IPS-18a (cell line): Measurements from ENCODE around the gene HNRNPA1.
"Not testable (repeated sequence)": the region's sequence is repeated elsewhere in the genome, so short reads cannot be mapped to it uniquely, and the experiment has no call there.

ENCODE experiments used
- H3K27ac ChIP-seq: one replicate; pipeline ENCODE4 v1.5.1; 2013; ENCODE audit warnings: low read length
- H3K27me3 ChIP-seq: one replicate; pipeline ENCODE4 v1.6.1; 2013; ENCODE audit warnings: mild to moderate bottlenecking, low read length; ENCODE audit not compliant: control insufficient read depth, insufficient read depth
- H3K36me3 ChIP-seq: one replicate; pipeline ENCODE4 v1.6.1; 2013; ENCODE audit warnings: low read depth, low read length; ENCODE audit not compliant: control insufficient read depth
- H3K4me1 ChIP-seq: one replicate; pipeline ENCODE4 v1.6.1; 2013; ENCODE audit warnings: low read depth, low read length; ENCODE audit not compliant: control insufficient read depth
- H3K4me3 ChIP-seq: one replicate; pipeline ENCODE4 v1.5.1; 2013; ENCODE audit warnings: low read length
- H3K9ac ChIP-seq: one replicate; pipeline ENCODE4 v1.6.1; 2013; ENCODE audit warnings: mild to moderate bottlenecking, low read length, moderate library complexity
- H3K9me3 ChIP-seq: one replicate; pipeline ENCODE4 v1.6.1; 2013; ENCODE audit warnings: low read depth, low read length; ENCODE audit not compliant: control insufficient read depth

HNRNPA1 gene

DNA sequence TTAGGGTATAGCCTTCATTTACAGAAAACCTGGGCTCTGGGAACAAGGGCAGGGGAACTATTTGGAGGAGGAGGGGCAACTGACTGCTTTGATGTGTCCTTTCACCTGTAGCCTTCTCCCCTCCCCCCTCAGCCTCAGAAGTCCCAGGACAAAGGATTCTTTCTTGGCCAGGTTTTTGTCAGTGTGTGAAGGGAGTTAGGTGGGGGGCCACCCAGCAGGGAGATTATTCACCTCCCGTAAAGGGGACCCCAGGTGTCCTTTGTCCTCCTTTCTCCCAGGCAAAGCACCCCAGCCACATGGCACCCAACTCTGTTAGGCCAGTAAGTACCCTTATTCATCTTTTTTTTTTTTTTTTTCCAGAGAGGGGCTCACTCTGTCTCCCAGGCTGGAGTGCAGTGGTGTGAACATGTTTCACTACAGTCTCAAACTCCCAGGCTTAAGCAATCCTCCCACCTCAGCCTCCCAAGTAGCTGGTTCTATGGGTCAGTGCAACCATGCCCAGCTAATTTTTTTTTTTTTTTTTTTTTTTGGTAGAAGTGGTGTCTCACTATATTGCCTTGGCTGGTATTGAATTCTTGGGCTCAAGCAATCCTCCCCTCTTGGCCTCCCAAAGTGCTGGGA, 21.0 kb downstream of the HNRNPA1 start:
- H3K9ac ChIP-seq, result peak overlapping the region; percentile 60
- H3K27ac ChIP-seq, result peak overlapping the region; percentile 76
- H3K36me3 ChIP-seq, result no peaks in the 10 kb centered on the region
- no peaks in the 10 kb centered on the region for H3K9me3 ChIP-seq
- H3K27me3 ChIP-seq, result peaks cover 15% of the 10 kb centered on the region
- peak overlapping the region; percentile 68 for H3K4me3 ChIP-seq
- H3K4me1 ChIP-seq, result peaks cover 40% of the 10 kb centered on the region

GRCh38 chr12:54303640-54304039, 23.1 kb downstream of the HNRNPA1 start:
- no peaks in the 10 kb centered on the region for H3K9me3 ChIP-seq
- H3K27ac ChIP-seq, result no peak overlapping the region
- H3K27me3 ChIP-seq, result peaks cover 15% of the 10 kb centered on the region
- peaks cover 40% of the 10 kb centered on the region for H3K4me1 ChIP-seq
- no peak overlapping the region for H3K9ac ChIP-seq
- H3K4me3 ChIP-seq, result no peak overlapping the region
- no peaks in the 10 kb centered on the region for H3K36me3 ChIP-seq

GRCh38 chr12:54304187-54304810, 23.8 kb downstream of the HNRNPA1 start:
- no peak overlapping the region for H3K4me3 ChIP-seq
- no peak overlapping the region for H3K27ac ChIP-seq
- peaks cover 12% of the 10 kb centered on the region for H3K27me3 ChIP-seq
- H3K36me3 ChIP-seq, result no peaks in the 10 kb centered on the region
- peaks cover 40% of the 10 kb centered on the region for H3K4me1 ChIP-seq
- H3K9ac ChIP-seq, result no peak overlapping the region
- H3K9me3 ChIP-seq, result no peaks in the 10 kb centered on the region

- Histone ChIP-seq H3K9me3 (no peaks in the 10 kb centered on the region), H3K36me3 (no peaks in the 10 kb centered on the region), H3K4me1 (peaks cover 15% of the 10 kb centered on the region), H3K9ac (no peak overlapping the region), H3K27me3 (no peaks in the 10 kb centered on the region), H3K4me3 (no peak overlapping the region), H3K27ac (no peak overlapping the region)
Observed at GRCh38 chr12:54306925-54307741, 26.6 kb downstream of the HNRNPA1 start.

- Histone ChIP-seq H3K4me3 (no peak overlapping the region), H3K4me1 (no peaks in the 10 kb centered on the region), H3K27me3 (no peaks in the 10 kb centered on the region), H3K9me3 (no peaks in the 10 kb centered on the region), H3K9ac (no peak overlapping the region), H3K27ac (no peak overlapping the region), H3K36me3 (no peaks in the 10 kb centered on the region)
Observed at GRCh38 chr12:54311051-54311450, 30.5 kb downstream of the HNRNPA1 start.

DNA sequence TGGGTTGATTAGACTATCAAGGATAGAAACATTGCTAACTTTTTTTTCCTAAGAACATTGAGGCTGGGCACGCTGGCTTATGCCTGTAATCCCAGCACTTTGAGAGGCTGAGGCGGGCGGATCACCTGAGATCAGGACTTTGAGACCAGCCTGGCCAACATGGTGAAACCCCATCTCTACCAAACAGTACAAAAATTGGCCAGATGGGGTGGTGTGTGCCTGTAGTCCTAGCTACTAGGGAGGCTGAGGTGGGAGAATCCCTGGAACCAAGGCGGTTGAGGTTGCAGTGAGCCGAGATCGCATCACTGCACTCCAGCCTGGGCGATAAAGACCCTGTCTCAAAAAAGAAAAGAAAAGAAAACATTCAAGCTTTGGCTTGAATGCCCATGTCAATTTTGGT, 31.8 kb downstream of the HNRNPA1 start:
- not testable (repeated sequence) for H3K9me3 ChIP-seq, H3K4me3 ChIP-seq, H3K27me3 ChIP-seq, H3K9ac ChIP-seq, H3K27ac ChIP-seq, H3K36me3 ChIP-seq, H3K4me1 ChIP-seq

DNA sequence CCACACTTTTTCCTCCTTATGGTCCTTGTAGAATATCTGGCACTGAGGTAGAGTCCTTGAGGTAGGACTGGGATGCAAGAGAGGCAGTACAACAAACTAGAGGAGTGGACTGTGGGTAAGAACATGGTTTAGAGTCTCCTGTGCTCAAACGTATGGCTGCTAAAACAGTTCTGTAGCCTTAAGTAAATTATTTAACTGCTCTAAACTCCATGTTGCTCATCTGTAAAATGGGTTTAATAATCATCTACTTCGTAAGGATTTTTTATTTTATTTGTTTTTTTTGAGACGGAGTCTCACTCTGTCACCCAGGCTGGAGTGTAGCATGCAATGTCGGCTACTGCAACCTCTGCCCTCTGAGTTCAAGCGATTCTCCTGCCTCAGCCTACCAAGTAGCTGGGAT, 40.8 kb downstream of the HNRNPA1 start:
- Histone ChIP-seq H3K4me3 (no peak overlapping the region), H3K4me1 (no peaks in the 10 kb centered on the region), H3K36me3 (no peaks in the 10 kb centered on the region), H3K27me3 (no peaks in the 10 kb centered on the region), H3K27ac (no peak overlapping the region), H3K9ac (no peak overlapping the region), H3K9me3 (no peaks in the 10 kb centered on the region)

- Histone ChIP-seq H3K27ac (peak within 1 kb of the TSS; percentile 62), H3K36me3 (no peaks in the 10 kb centered on the region), H3K4me1 (peaks cover 13% of the 10 kb centered on the region), H3K9me3 (no peaks in the 10 kb centered on the region), H3K4me3 (peak within 1 kb of the TSS; percentile 98), H3K9ac (peak within 1 kb of the TSS; percentile 96), H3K27me3 (no peaks in the 10 kb centered on the region)
Observed at GRCh38 chr12:54324617-54325441, 44.3 kb downstream of the HNRNPA1 start, which contains the start of gene COPZ1. Gene COPZ1 (plus strand): TSS chr12:54325131. CDS start chr12:54325164, 33 bp downstream.

DNA sequence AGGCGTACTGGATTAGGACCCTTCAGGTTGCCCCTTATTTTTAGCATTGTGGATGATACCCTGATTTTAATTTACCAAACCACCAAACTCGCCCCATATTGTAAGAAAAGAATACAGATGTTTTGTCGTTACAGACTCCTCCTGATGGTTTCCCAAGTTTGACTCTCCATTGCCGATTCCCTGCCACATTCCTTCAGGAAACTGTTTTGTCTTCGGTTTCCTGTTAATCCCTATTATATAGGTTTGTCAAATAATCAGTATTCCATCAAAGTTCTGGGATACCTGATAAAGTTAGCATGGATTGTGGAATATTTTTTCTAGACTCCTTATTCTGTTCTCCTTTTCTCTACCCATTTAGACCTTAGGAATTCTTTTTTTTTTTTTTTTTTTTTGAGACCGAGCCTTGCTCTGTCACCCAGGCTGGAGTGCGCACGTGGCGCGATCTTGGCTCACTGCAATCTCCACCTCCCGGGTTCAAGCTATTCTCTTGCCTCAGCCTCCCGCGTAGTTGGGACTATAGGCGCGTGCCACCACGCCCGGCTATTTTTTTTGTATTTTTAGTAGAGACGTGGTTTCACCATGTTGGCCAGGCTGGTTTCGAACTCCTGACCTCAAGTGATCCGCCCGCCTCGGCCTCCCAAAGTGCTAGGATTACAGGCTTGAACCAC, 45.0 kb downstream of the HNRNPA1 start:
- Histone ChIP-seq H3K9ac (peak overlapping the region; percentile 96), H3K4me3 (peak overlapping the region; percentile 98)
- not testable (repeated sequence) for H3K9me3 ChIP-seq

GRCh38 chr12:54328595-54329337, 48.2 kb downstream of the HNRNPA1 start:
- H3K27me3 ChIP-seq, result no peaks in the 10 kb centered on the region
- H3K4me3 ChIP-seq, result no peak overlapping the region
- no peak overlapping the region for H3K9ac ChIP-seq
- no peak overlapping the region for H3K27ac ChIP-seq
- peaks cover 16% of the 10 kb centered on the region for H3K4me1 ChIP-seq
- H3K36me3 ChIP-seq, result no peaks in the 10 kb centered on the region
- no peaks in the 10 kb centered on the region for H3K9me3 ChIP-seq

More for the DNA sequence above, 45.0 kb downstream of the HNRNPA1 start:
- H3K36me3 ChIP-seq, H3K27me3 ChIP-seq: not testable (repeated sequence)
- H3K4me1 ChIP-seq, result peaks cover 16% of the 10 kb centered on the region
- peak overlapping the region; percentile 62 for H3K27ac ChIP-seq
